CD4-positive, alpha-beta T cell (primary cell): Measurements from ENCODE around the gene COL7A1. TPM values are rescaled to one million over a fixed set of nuclear protein-coding genes. Genes with fewer than 3 reads are reported as not detected.

Source experiments
- ATAC-seq: fragments of 200-7000 bp; cut with Tn5 transposase; one replicate; pipeline ENCODE4 v1.10.0; 2022; ENCODE audit warnings: mild to moderate bottlenecking; ENCODE audit not compliant: poor library complexity
- CTCF ChIA-PET: fragments of 350-600 bp; sonication (Branson Sonifier 250); formaldehyde crosslinking; loops from one replicate; lab custom pipeline; 2021; ENCODE audit warnings: antibody characterized with exemption, inconsistent platforms; lab: Charles Lee
- POLR2A ChIA-PET: fragments of 350-600 bp; sonication (Branson Sonifier 250); formaldehyde crosslinking; loops from one replicate; lab custom pipeline; 2021; ENCODE audit warnings: antibody characterized with exemption, inconsistent platforms; lab: Charles Lee
- DNase-seq, 14 experiments: peaks; one replicate each; pipeline ENCODE4 v3.0.0-alpha.2; 2013 to 2020; ENCODE audit warnings: mixed read lengths in 2 of 14
- H3K27ac ChIP-seq, 2 donors: one replicate each; pipeline versions ENCODE4 v1.5.1 to v1.7.0; 2013; ENCODE audit warnings: low read length in 2 of 2, low read depth in 1 of 2, mild to moderate bottlenecking in 1 of 2
- H3K27me3 ChIP-seq, 2 experiments: 1 replicate in 1 of 2; 2 replicates in 1 of 2; pipeline versions ENCODE4 v1.6.1 to v1.7.0; 2013; ENCODE audit warnings: low read length in 2 of 2, control low read depth in 1 of 2, mild to moderate bottlenecking in 1 of 2, moderate library complexity in 1 of 2; ENCODE audit not compliant: insufficient read depth in 2 of 2, control insufficient read depth in 1 of 2
- H3K36me3 ChIP-seq: one replicate; pipeline ENCODE4 v1.6.1; 2013; ENCODE audit warnings: low read length, control low read depth; ENCODE audit not compliant: insufficient read depth
- H3K4me1 ChIP-seq: one replicate; pipeline ENCODE4 v1.6.1; 2013; ENCODE audit warnings: low read length, control low read depth; ENCODE audit not compliant: insufficient read depth
- H3K4me3 ChIP-seq: one replicate; pipeline ENCODE4 v1.5.1; 2013; ENCODE audit warnings: mild to moderate bottlenecking, low read length, moderate library complexity
- H3K9me3 ChIP-seq, 2 experiments: 1 replicate in 1 of 2; 2 replicates in 1 of 2; pipeline versions ENCODE4 v1.6.1 to v1.7.0; 2013; ENCODE audit warnings: low read length in 2 of 2, mild to moderate bottlenecking in 2 of 2, control low read depth in 1 of 2, moderate library complexity in 1 of 2; ENCODE audit not compliant: control insufficient read depth in 1 of 2, insufficient read depth in 1 of 2
- H3K27ac Mint-ChIP-seq: one replicate; pipeline ENCODE4 v1.8.0; 2020; ENCODE audit warnings: mixed read lengths
- H3K27me3 Mint-ChIP-seq: one replicate; pipeline ENCODE4 v1.8.0; 2021; ENCODE audit warnings: mixed read lengths
- H3K36me3 Mint-ChIP-seq: one replicate; pipeline ENCODE4 v1.8.0; 2021; ENCODE audit warnings: low read depth, mixed read lengths
- H3K4me1 Mint-ChIP-seq: one replicate; pipeline ENCODE4 v1.8.0; 2021; ENCODE audit warnings: low read depth, mixed read lengths
- H3K4me3 Mint-ChIP-seq: one replicate; pipeline ENCODE4 v1.8.0; 2020; ENCODE audit warnings: mild to moderate bottlenecking, mixed read lengths
- H3K9me3 Mint-ChIP-seq: one replicate; pipeline ENCODE4 v1.8.0; 2020; ENCODE audit warnings: mixed read lengths
- intact Hi-C, 2 experiments: fragments of 100-400 bp; cut with DNase I in 1 of 2; cut with micrococcal nuclease in 1 of 2; formaldehyde crosslinking; loops; one replicate each; pipeline versions ENCODE4 v1.15.1 to v1.9.0; 2023 to 2025; cut with DNase I, micrococcal nuclease
- total RNA-seq, 174 experiments: library from RNA in 2 of 174; stranded (reverse) in 2 of 174; gene quantifications; one replicate each; pipeline ENCODE4 v1.2.3 and lab custom pipeline; 2021 to 2026
- TF ChIP-seq, protein P1 (sequence below): fragments of 200-600 bp; IDR thresholded peaks from one replicate; pipeline ENCODE4 v1.8.0; 2022; ENCODE audit warnings: antibody characterized with exemption, mild to moderate bottlenecking

Gene COL7A1
- total RNA-seq, 2 experiments from 2014 or later = 0.73 to 0.93 TPM

DNA sequence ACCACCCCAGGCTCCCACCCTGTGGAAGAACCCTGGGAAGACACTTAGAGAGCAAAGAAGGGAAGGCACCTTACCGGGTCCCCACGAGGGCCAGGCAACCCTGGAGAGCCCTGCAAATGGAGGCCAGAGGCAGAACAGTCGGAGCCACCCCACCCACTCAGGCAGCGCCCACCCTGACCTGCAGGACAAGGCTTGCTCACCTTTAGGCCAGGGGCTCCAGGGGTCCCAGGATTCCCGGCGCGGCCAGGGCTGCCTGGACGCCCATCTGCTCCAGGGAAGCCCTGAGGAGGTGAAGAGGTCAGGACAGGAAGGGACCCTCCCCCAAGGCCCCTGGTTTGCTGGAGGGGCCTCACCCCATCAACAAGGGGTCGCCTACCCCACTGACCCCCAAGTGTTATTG, 10.3 kb downstream of the COL7A1 start:
- Mint-ChIP-seq H3K4me3 (no peak overlapping the region), H3K9me3 (no peaks in the 10 kb centered on the region), H3K27ac (no peak overlapping the region), H3K4me1 (no peaks in the 10 kb centered on the region), H3K27me3 (peaks cover 24% of the 10 kb centered on the region), H3K36me3 (no peaks in the 10 kb centered on the region)
- TF ChIP-seq, protein P1, sequence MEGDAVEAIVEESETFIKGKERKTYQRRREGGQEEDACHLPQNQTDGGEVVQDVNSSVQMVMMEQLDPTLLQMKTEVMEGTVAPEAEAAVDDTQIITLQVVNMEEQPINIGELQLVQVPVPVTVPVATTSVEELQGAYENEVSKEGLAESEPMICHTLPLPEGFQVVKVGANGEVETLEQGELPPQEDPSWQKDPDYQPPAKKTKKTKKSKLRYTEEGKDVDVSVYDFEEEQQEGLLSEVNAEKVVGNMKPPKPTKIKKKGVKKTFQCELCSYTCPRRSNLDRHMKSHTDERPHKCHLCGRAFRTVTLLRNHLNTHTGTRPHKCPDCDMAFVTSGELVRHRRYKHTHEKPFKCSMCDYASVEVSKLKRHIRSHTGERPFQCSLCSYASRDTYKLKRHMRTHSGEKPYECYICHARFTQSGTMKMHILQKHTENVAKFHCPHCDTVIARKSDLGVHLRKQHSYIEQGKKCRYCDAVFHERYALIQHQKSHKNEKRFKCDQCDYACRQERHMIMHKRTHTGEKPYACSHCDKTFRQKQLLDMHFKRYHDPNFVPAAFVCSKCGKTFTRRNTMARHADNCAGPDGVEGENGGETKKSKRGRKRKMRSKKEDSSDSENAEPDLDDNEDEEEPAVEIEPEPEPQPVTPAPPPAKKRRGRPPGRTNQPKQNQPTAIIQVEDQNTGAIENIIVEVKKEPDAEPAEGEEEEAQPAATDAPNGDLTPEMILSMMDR = no peak
- peaks cover 0 to 3% of the 10 kb centered on the region in 2 experiments for H3K9me3 ChIP-seq
- DNase-seq (no peak), ATAC-seq (no peak)
- no peaks in the 10 kb centered on the region for H3K36me3 ChIP-seq
- no peaks in the 10 kb centered on the region for H3K4me1 ChIP-seq
- intact Hi-C loops = no loop called here
- H3K27ac ChIP-seq = no peak overlapping the region
- ChIA-PET CTCF (no interaction called here), POLR2A (no interaction called here)
- H3K27me3 ChIP-seq = peaks cover 0 to 2% of the 10 kb centered on the region in 2 experiments
- no peak overlapping the region for H3K4me3 ChIP-seq

DNA sequence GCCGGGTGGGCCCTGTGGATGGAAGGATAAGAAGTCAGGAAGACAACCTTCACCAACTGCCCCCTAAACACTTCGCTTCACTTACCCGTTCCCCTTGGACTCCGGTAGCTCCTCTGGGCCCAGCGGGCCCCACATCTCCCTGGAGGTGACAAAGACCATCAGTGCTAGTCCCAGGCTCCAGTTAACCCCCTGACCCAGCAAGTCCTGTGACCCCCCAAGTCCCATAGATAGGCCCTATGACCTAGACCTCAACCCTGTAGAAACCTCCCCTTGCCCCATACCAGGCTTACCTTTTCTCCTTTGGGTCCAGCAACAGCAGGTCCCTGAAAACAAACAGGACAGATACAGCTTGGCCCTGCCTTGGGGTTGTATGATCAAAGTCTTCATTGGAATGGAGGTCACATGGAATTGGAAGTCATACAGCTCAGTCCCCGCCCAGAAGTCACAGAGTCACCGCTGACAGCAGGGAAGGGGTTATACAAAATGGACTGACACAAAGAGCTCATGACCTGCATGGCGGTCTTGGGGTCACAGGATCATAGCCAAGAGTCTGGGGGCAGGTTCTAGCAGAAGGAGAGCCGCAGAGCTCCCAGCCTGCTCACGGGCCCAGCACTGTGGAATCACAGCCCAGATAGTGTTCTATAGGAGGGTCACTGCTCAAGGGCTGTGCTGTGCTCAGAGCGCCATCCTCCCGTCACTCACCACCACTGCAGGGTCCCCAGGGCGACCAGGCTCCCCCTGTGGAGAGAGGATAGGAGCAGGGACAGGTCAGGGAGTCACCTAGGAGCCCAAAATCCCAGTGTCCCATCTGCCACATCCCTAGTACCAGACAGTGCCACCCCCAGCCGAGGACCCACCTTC, 13.3 kb downstream of the COL7A1 start:
- no peaks in the 10 kb centered on the region for H3K9me3 ChIP-seq
- Mint-ChIP-seq H3K4me1 (no peaks in the 10 kb centered on the region), H3K36me3 (no peaks in the 10 kb centered on the region), H3K4me3 (no peak overlapping the region), H3K9me3 (no peaks in the 10 kb centered on the region), H3K27me3 (peaks cover 6% of the 10 kb centered on the region), H3K27ac (no peak overlapping the region)
- H3K4me3 ChIP-seq = no peak overlapping the region
- no peaks in the 10 kb centered on the region for H3K4me1 ChIP-seq
- ChIA-PET CTCF (no interaction called here), POLR2A (no interaction called here)
- no peak for DNase-seq
- no peaks in the 10 kb centered on the region for H3K27me3 ChIP-seq
- ATAC-seq = no peak
- TF ChIP-seq, protein P1 = no peak
- no peak overlapping the region for H3K27ac ChIP-seq
- H3K36me3 ChIP-seq = no peaks in the 10 kb centered on the region
- intact Hi-C loops = no loop called here

DNA sequence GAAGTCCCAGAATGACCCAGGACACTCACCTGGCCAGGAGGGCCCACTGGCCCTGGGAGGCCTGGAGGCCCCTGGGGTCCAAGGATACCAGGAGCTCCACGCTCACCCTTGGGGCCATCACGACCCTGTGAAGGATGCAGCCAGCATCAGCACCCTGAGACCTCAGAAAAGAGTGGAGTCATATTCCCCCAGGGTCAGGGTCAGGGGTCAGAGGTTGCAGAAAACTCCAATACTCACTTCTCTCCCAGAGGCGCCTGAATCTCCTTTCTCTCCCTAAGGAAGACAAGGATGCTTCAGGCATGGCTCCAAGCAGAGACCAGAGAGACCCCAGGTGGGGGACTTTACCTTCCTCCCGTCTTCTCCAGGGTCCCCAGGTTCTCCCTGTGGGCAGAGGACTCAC, 18.5 kb downstream of the COL7A1 start:
- ChIA-PET POLR2A (no interaction called here), CTCF (no interaction called here)
- no peaks in the 10 kb centered on the region for H3K9me3 ChIP-seq
- TF ChIP-seq, protein P1 = no peak
- Mint-ChIP-seq H3K27me3 (no peaks in the 10 kb centered on the region), H3K36me3 (no peaks in the 10 kb centered on the region), H3K4me1 (no peaks in the 10 kb centered on the region), H3K4me3 (no peak overlapping the region), H3K9me3 (no peaks in the 10 kb centered on the region), H3K27ac (no peak overlapping the region)
- H3K36me3 ChIP-seq = no peaks in the 10 kb centered on the region
- no peak overlapping the region for H3K27ac ChIP-seq
- H3K4me1 ChIP-seq = no peaks in the 10 kb centered on the region
- no peaks in the 10 kb centered on the region for H3K27me3 ChIP-seq
- no peak overlapping the region for H3K4me3 ChIP-seq
- intact Hi-C loops = no loop called here
- no peak for DNase-seq
- ATAC-seq = no peak
